GM19395 (cell line): ENCODE results near the gene RNPEPL1.

Experiments used
- ATAC-seq: cut with Tn5 transposase; IDR thresholded peaks from one replicate; pipeline ENCODE4 v1.9.1; 2021; ENCODE audit warnings: mild to moderate bottlenecking, moderate library complexity; ENCODE audit not compliant: unreplicated experiment

RNPEPL1 gene

DNA sequence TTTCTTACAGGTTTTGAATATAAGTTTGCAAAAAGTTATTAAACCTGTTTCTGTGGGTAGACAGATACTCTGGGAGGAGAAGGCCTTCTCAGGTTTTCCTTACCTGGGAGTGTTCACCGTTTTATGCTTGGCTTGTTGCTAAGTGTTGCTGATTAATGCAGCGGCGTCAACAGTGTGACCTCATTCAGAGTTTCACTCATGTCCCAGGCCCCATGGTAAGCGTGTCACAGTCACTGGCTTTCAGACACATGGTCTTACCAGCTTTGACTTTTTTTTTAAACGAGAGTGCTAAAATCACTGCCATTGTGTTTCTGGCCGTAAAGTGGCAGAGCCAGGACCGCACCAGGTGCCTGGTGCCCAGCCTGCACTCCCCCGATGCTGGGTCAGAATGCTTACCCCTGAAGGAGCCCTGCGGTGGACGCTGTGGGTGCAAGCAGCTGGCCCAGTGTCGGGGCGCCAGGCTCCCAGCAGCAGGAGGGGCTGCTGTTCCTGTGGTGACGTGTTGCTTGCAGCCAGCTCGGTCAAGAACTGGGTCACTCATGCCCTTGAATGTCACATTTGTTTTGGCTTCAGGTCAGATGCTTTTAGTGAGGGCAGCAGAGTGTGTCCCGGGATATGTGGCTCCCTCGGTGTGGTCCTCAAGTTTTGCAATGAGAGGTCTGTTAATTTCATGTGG lies 21.7 kb downstream of the RNPEPL1 start:
- no peak for ATAC-seq

DNA sequence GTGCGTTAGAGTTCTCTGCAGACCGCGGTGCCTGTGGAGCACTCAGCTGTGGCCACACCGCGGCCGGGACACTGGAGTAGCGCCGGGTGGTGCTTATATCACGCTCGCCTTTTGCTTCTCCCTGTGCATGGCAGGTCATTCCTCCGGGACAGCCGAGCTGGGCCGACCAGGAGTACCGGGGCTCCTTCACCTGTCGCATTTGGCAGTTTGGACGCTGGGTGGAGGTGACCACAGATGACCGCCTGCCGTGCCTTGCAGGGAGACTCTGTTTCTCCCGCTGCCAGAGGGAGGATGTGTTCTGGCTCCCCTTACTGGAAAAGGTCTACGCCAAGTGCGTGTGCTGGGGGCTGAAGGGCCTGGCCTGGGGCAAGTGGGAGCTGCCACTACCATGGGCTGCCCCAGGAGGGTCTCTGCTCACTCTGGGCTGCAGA lies 22.4 kb downstream of the RNPEPL1 start:
- no peak for ATAC-seq

DNA sequence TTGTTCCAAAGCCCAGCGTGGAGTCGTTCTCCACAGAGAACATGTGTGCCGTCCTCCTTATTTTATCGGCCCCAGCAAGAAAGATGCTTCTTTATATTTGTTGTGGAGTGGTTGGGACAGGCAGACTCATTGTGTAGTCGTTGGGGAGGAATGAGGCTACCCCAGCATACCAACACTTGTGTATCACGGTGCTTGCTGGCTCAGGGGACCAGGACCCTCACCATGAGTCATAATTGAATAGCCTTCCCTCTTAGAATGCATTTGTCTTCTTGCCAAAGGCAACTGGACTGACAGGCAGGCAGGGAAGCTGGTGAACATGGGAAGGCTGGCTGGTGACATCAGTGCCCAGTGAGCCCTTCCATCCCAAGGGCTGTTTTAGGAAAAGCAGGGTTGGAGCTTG lies 22.9 kb downstream of the RNPEPL1 start:
- no peak for ATAC-seq

DNA sequence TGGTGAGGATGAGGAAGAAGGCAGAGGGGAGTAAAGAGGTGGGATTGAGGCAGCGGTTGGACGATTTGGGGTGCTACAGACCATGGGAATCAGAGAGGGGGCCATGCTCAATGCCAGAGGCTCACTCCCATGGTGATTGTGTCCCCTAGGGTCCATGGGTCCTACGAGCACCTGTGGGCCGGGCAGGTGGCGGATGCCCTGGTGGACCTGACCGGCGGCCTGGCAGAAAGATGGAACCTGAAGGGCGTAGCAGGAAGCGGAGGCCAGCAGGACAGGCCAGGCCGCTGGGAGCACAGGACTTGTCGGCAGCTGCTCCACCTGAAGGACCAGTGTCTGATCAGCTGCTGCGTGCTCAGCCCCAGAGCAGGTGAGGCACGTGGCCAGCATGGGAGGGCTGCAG lies 23.5 kb downstream of the RNPEPL1 start:
- ATAC-seq, result no peak

DNA sequence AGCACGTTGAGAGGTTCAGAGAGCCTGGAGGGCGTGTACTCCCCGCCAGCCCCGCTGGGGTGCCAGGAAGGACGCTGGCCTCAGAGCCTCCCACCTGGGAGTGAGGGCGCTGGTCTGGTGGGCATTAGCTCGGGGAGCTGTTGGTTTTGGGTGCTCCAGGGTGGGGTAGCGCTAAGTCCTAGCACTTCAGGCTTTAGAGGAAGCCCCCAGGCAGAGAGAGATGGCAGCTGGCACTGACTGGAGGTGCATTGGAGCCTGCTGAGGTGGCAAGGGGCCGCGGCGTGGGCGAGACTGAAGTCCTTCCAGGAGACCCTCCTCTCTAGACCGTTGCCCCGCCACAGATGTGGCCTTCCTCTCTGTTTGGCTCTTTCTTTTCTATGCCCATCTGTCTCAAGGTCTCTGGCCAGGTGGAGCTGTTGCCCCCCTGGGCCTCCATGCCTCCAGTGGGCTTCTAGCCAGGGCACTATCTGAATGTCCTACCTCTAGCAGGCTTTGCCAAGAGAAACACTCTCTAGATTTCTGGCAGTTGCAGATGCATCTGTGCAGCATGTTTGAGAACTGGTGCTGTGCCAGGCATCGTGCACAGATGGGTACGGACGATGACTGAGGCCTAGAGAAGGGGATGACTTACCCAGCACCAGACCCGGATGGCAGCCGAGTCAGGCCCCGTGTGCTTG lies 24.9 kb downstream of the RNPEPL1 start:
- ATAC-seq, result no peak

DNA sequence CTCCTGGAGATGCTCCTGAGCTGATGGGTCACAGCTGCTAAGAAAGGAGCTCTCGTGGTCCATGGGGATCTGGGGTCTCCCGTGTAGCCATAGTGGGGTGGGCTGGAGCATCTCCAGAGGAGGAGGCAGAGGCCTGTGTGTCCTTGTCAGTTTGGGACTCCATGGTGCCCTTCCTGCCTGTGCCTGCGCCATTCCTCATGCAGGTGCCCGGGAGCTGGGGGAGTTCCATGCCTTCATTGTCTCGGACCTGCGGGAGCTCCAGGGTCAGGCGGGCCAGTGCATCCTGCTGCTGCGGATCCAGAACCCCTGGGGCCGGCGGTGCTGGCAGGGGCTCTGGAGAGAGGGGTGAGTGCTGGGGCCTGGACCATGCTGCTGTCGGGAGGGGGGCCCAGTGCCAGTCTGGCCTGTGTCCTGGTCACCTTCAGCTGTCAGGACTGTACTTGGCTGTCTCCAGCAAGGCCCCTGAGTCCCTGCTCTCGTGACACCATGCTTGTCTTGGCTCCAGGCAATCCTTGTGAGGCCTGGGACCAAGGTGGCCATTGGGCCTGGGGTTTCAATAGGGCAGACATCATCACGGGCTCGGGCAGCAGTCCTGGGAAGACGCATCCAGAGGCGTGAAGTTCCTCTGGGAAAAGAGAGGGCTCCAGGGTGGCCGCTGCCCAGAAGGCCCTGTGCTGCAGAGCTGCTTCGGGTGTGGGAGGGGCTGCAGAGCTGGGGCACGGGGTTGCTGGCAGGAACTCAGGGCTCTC lies 25.6 kb downstream of the RNPEPL1 start:
- no peak for ATAC-seq

DNA sequence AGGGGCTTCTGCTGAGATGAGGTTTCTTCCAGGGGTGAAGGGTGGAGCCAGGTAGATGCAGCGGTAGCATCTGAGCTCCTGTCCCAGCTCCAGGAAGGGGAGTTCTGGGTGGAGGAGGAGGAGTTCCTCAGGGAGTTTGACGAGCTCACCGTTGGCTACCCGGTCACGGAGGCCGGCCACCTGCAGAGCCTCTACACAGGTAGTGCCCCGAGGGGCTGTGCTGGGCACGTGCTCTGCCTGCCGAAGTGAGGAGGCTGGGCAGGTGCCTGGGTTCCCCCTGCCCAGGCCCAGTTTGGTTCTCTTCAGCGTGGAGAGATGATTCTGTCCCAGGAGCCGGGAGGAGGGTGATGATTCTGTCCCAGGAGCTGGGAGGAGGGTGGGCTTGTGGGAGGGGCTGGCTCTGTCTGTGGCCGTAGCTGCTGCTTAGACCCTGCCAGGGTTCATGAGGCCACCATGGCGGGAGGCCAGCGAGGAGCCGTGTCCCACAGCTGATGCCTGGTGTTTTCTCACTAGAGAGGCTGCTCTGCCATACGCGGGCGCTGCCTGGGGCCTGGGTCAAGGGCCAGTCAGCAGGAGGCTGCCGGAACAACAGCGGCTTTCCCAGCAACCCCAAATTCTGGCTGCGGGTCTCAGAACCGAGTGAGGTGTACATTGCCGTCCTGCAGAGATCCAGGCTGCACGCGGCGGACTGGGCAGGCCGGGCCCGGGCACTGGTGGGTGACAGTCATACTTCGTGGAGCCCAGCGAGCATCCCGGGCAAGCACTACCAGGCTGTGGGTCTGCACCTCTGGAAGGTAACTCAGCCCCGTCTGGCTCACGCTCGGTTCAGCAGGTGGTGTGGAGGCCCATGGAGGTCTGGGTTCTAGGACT lies 26.5 kb downstream of the RNPEPL1 start:
- no peak for ATAC-seq

DNA sequence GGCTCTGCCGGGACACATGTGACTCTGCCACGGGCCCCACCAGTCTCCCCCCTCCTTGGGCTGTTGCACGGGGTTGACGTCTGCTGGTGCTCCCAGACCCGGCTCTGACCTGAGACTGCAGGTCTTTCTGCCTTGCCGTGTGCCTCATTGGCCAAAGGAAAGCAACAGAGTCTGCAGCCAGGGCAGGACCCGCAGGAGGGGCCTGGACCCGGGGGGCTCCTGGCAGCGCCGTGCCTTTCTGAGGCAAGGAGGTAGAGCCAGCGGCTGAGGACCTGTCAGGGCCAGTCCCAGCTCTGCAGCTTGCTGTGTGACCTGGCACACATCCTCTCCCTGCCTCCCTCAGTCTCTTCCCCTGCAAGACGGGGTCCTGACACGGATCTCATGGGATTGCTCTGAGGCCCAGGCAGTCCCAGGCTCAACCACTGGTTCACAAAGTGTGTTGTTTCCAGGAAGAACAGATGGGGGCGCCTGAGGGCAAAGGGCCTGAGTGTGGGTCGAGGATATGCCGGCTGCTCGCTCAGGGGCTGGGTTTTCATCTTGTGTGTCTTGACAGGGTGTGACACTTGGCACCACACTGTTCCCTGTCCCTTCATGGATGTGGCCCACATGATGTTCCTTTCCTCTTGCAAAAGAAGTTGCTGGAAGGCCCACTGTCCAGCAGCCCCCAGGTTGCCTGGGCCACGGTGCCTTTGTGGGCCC lies 27.2 kb downstream of the RNPEPL1 start:
- ATAC-seq, result no peak

DNA sequence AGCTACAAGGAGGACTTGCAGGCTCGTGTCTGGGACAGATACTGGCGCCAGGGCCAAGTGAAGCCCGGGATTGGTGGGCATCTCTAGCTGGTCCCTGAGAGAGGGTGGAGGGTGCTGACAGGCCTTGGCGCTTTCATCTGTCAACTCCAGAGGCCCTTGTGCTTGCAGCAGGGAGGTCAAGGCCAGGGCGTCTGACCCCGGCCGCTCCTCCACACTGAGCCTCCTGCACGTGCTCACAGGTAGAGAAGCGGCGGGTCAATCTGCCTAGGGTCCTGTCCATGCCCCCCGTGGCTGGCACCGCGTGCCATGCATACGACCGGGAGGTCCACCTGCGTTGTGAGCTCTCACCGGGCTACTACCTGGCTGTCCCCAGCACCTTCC lies 27.8 kb downstream of the RNPEPL1 start:
- no peak for ATAC-seq

DNA sequence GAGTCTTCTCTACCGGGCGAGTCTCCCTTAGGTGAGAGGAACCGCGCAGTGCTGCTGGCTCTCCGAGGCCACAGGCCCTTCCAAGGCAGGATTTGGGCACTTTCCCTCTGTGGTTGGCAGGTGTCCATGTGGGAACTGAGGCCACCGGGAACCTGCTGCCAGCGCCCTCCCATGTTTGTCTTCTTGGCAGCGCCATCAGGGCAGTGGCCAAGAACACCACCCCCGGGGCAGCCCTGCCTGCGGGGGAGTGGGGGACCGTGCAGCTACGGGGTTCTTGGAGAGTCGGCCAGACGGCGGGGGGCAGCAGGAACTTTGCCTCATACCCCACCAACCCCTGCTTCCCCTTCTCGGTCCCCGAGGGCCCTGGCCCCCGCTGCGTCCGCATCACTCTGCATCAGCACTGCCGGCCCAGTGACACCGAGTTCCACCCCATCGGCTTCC lies 28.2 kb downstream of the RNPEPL1 start:
- ATAC-seq, result no peak

DNA sequence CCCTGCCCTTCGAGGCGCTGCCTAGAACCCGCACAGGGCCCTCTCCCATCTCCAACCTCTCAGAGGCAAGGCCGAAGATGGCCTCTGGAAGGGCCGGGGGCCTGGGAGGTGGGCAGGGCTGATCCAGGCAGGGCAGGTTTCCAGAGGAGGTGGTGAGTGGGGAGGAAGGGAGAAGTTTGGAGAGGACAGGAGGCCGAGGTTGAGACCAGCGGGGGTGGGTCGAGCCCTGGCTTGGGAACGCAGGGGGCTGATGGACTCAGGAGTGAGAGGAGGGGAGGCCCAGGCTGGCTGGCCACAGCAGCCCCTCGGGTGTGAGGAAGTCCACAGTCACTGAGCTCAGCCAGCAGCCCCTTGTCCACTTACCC lies 28.8 kb downstream of the RNPEPL1 start:
- no peak for ATAC-seq

DNA sequence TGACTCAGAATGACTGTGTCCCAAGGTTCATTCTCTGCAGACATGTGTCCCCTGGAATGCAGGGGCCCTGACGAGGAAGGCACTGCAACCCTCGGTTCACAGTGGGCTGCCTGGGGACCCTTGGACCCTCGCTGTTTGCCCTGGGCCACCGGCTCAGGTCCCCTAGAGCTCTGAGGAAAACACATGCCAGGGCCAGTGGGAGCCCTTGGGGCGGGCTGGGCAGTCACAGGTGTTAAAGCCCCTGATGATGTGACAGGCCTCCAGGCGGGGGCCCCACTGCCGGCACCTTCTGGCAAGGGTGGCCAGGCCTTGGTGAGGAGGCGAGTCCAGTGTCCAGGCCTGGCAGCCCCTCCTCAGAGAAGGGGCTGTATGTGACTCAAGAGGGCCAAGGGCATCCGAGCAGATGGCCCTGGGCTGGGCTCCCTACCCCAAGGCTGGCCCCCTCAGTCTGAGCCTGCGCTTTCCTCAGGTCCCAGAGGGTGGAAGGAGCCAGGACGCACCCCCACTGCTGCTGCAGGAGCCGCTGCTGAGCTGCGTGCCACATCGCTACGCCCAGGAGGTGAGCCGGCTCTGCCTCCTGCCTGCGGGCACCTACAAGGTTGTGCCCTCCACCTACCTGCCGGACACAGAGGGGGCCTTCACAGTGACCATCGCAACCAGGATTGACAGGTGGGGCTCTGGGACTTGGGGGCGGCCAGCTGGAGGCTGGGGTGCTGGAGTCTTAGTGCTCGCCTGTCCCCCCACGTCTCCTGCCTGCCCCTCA lies 29.3 kb downstream of the RNPEPL1 start:
- ATAC-seq, result no peak

DNA sequence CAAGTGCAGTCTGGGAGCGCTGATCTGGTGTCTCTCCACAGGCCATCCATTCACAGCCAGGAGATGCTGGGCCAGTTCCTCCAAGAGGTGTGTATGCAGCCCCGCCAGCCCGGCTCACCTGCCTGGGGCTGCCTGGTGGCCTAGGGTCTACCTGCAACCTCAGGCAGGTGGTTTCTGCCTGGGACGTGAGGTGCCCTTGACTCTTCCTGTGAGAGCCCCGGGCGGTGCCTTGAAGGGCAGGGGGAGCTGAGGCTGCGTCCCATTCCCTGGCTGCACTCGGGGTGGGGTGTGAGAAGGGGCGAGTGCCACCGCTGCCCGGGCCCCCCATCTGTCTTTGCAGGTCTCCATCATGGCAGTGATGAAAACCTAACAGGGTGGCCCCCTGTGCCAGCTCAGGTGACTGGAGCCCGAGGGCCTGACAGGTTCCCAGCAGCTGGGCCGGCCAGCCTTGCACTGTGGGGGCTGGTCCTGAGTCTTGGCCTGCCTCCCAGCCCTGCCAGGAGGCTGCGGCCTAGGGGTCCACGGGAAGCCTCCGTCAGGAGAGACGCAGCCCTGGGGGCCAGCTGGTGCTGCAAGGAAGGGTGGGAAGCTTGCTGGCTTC lies 30.1 kb downstream of the RNPEPL1 start:
- no peak for ATAC-seq

DNA sequence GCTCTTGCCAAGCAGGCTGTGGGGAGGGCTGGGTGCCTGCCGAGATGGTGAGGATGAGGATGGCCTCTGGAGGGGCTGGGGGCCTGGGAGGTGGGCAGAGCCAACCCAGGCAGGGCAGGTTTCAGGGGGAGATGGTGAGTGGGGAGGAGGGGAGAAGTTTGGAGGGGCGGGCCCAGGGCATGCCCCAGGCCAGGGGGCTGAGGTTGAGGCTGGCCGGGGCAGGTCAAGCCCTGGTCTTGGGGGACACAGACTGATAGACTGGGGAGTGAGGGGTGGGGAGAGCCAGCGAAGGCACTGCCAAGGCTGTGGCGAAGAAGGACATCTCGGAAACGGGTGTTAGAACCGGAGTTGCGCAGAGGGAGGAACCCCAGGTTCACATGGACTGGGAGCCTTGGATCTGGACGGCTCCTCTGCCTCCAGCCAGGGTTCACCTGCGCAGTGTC lies 30.9 kb downstream of the RNPEPL1 start:
- ATAC-seq, result no peak

DNA sequence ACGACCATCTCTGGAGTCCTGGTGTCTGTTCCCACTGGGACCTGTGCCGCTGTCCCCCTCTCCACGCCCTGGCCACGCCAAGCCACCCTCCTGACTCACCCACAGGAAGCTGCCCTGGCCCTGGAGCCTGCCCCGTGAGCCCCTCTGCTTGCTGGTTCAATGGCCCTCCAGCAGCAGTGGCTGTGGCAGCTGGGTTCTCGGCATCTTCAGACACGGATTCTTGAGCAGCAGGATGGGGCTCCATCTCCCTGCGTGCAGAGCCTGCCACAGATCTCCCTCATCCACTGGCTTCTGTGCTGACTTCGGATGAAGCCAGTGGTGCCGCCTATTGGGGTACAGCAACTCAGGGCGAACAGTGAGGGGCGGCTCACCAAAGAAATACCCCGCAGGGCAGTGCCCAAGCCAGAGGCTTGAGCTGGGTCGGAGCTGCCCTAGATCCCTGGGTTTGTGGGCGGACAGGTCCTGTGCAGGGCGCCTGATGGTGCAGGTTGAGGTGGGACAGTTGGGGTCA lies 32.2 kb downstream of the RNPEPL1 start:
- no peak for ATAC-seq

DNA sequence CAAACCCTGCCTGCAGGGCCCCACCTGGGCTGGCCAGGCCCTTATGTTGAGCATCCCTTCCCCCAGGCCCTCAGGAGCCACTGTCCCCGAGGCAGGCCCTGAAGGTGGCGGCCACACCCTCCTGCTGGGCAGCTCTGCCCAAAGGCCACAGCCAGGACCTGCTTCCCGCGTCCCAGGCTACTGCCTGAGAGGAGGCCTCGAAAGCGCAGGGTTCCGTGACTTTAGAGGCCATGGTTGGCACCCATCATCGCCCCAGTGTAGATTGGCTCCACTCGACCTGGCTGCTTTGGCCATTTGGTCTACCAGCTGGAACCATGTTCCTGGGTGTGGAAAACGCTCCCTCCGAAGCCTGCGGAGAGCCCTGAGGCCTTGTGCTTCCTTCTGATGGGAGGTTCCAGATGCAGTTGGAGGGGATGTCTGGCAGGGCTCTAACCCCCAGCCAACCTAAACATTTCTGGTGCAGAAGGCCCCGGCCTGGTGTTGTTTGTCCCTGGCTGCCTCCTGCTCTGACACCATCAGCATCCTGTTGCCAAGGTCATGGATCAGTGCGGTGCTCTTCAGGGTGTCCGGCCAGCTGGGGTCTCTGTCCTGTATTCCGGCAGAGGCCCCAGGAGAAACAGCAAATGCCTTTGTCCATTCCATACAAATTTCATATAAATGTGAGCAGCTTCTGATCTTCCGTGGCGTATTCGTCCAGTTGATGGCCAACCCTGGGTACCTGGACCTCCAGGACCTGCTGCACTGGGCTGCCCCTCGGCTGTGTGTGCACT lies 33.0 kb downstream of the RNPEPL1 start:
- no peak for ATAC-seq

DNA sequence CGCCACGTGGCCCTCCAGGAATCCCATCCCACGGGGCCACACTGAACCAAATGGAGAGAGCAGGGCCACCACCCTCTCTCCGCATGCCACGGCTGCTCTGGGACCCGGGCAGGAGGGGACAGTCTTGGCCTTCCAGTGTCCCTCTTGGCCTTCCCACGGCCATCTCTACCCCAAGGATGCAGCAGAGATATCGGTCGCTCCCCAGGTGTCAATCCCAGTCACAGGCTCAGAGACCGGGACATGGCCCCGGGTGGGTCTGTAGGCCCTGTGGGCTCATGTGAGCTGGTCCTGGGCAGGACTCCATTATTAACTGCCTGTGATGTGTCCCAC lies 33.5 kb downstream of the RNPEPL1 start:
- no peak for ATAC-seq

DNA sequence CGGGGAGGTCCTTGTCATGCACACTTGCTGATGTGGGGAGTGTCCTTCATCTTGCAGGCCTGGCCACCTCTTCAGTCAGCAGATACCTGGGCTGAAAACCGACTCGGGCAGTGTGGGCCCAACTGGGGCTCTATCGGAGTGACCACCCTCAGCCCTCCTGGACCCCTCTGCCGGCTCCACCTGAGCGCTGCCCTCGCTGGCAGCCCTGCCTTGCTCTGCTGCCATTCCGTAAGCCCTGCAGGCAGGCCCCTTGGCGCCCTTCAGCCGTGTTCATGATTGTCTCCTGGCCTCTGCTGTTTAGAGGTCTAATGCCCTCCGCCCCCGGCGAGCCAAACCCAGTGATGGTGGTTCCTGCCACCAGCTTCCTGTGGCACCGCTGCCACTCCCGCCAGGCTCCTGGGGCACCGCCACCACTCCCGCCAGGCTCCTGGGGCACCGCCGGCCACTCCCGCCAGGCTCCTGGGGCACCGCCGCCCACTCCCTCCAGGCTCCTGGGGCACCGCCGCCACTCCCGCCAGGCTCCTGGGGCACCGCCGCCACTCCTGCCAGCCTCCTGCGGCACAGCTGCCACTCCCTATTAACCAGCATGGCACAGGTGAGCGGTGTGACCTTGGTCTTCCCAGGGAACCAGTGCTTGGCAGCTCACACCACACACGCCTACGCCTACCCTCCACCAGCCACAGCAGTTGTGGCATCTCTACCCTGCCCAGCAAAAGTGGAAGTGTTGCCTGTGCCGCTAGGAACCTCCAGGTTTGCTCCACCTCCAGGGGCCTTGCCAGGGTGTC lies 34.2 kb downstream of the RNPEPL1 start:
- ATAC-seq, result no peak
